ENCODE results near the gene ASB16.
"Not testable (repeated sequence)": the region's sequence is repeated elsewhere in the genome, so short reads cannot be mapped to it uniquely, and the experiment has no call there.

The ASB16 gene

GRCh38 chr17:44146375-44147346, 23.8 kb upstream of the ASB16 start:
- in situ Hi-C loops (cut with MboI; ENCODE audit: low sequenced_read_pairs) = no loop called here

GRCh38 chr17:44147812-44148211, 22.7 kb upstream of the ASB16 start:
- in situ Hi-C loops (cut with MboI; ENCODE audit: low sequenced_read_pairs) = no loop called here

GRCh38 chr17:44149066-44149465, 21.4 kb upstream of the ASB16 start:
- in situ Hi-C loops (cut with MboI; ENCODE audit: low sequenced_read_pairs) = not testable (repeated sequence)

GRCh38 chr17:44149750-44150329, 20.7 kb upstream of the ASB16 start:
- in situ Hi-C loops (cut with MboI; ENCODE audit: low sequenced_read_pairs) = loop anchor here (25.0 kb wide), 1 partner anchor 213 kb away; the partner anchor contains the start of gene PPY

GRCh38 chr17:44152875-44153274, 17.6 kb upstream of the ASB16 start:
- in situ Hi-C loops (cut with MboI; ENCODE audit: low sequenced_read_pairs) = loop anchor here (25.0 kb wide), 1 partner anchor 216 kb away; the partner anchor contains the start of gene PPY

GRCh38 chr17:44155488-44155887, 15.0 kb upstream of the ASB16 start:
- in situ Hi-C loops (cut with MboI; ENCODE audit: low sequenced_read_pairs) = loop anchor here (25.0 kb wide), 1 partner anchor 218 kb away; the partner anchor contains the start of gene PPY

GRCh38 chr17:44159519-44160210, 10.8 kb upstream of the ASB16 start:
- in situ Hi-C loops (cut with MboI; ENCODE audit: low sequenced_read_pairs) = loop anchor here (25.0 kb wide), 1 partner anchor 222 kb away; the partner anchor contains the start of gene PPY

- in situ Hi-C loops (cut with MboI; ENCODE audit: low sequenced_read_pairs) = loop anchor here (25.0 kb wide), 1 partner anchor 227 kb away; the partner anchor contains the start of gene PPY
Measured at GRCh38 chr17:44164476-44164875, 6.0 kb upstream of the ASB16 start.

- in situ Hi-C loops (cut with MboI; ENCODE audit: low sequenced_read_pairs) = loop anchor here (25.0 kb wide), 1 partner anchor 230 kb away; the partner anchor contains the start of gene PPY
Measured at GRCh38 chr17:44167181-44167861, 3.2 kb upstream of the ASB16 start.

- in situ Hi-C loops (cut with MboI; ENCODE audit: low sequenced_read_pairs) = loop anchor here (25.0 kb wide), 1 partner anchor 233 kb away; the partner anchor contains the start of gene PPY
Measured at GRCh38 chr17:44170135-44170498, 387 bp upstream of the ASB16 start.

GRCh38 chr17:44171931-44172455, 1.5 kb downstream of the ASB16 start:
- in situ Hi-C loops (cut with MboI; ENCODE audit: low sequenced_read_pairs) = loop anchor here (25.0 kb wide), 1 partner anchor 235 kb away; the partner anchor contains the start of gene PPY

- in situ Hi-C loops (cut with MboI; ENCODE audit: low sequenced_read_pairs) = loop anchor here (25.0 kb wide), 1 partner anchor 237 kb away; the partner anchor contains the start of gene PPY
Measured at GRCh38 chr17:44174427-44174826, 3.9 kb downstream of the ASB16 start.

- in situ Hi-C loops (cut with MboI; ENCODE audit: low sequenced_read_pairs) = no loop called here
Measured at GRCh38 chr17:44176257-44176656, 5.8 kb downstream of the ASB16 start.

- in situ Hi-C loops (cut with MboI; ENCODE audit: low sequenced_read_pairs) = no loop called here
Measured at GRCh38 chr17:44176671-44177501, 6.4 kb downstream of the ASB16 start.

GRCh38 chr17:44177640-44178039, 7.1 kb downstream of the ASB16 start:
- in situ Hi-C loops (cut with MboI; ENCODE audit: low sequenced_read_pairs) = no loop called here

- in situ Hi-C loops (cut with MboI; ENCODE audit: low sequenced_read_pairs) = no loop called here
Measured at GRCh38 chr17:44178133-44178532, 7.6 kb downstream of the ASB16 start.

- in situ Hi-C loops (cut with MboI; ENCODE audit: low sequenced_read_pairs) = no loop called here
Measured at GRCh38 chr17:44183024-44183423, 12.5 kb downstream of the ASB16 start.

- in situ Hi-C loops (cut with MboI; ENCODE audit: low sequenced_read_pairs) = no loop called here
Measured at GRCh38 chr17:44184212-44184810, 13.8 kb downstream of the ASB16 start.

Measured in HL-60/S4 treated with phorbol 12-myristate 13-acetate at 8.2 ng/mL for 4 days and 3 days (cell line).